GM13977 (cell line): ENCODE measurements around the gene UBD.

Experiments
- DNase-seq: peaks from one replicate; pipeline ENCODE4 v3.0.0; 2012; ENCODE audit warnings: low spot score
- in situ Hi-C: fragments of 300-500 bp; cut with MboI; formaldehyde crosslinking; loops from one replicate; pipeline ENCODE4 v1.12.0; 2022; ENCODE audit warnings: low sequenced_read_pairs, low pct_unique_long_range_greater_than_20kb, mixed read lengths, inconsistent platforms; ENCODE audit not compliant: unreplicated experiment
- TF ChIP-seq, protein P1 (sequence below): IDR thresholded peaks from 2 replicates; pipeline ENCODE4 v1.5.1; 2012; ENCODE audit warnings: mild to moderate bottlenecking, control low read depth; ENCODE audit not compliant: insufficient read depth; ENCODE audit errors: extremely low read depth, missing control alignments

The UBD gene

DNA sequence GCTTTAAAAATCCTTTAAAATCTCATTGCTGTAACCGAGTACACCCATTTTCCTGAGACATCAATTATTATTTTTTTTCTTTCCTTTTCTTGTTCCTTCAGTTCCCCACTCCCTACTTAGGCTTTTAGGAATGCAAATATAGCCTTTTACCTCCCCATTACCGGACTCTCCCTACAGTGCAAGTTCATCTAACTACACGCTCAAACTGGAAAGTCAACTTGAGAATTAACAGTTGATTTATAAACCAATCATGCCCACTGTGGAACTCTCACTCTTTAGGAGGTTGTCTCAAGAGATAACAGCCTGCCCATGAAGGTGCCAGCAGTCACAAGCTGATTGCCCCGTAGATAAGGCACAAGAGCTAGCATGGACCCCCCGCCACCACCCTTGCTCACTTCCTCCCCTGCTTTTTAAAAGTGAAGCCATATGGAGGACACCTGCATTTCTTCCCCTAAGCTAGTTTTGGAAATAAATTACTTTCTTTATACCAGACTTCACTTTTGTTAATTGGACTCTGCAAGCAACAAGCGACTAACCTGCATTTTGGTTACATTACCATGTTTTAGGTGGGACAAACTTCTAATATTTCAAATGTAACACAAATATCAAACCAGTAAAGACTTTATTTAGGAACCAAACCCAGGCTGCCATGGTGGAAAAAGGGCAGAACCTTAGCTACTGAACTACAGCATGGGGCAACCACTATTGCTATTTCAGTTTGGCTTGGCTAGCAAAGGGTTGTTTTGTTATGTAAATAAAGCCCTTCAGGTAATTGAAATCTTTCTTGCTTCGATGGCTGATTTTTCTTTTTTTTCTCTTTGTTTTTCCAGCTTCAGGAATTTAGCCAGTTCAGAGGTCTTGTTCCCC lies 34.9 kb downstream of the UBD start:
- TF ChIP-seq, protein P1, sequence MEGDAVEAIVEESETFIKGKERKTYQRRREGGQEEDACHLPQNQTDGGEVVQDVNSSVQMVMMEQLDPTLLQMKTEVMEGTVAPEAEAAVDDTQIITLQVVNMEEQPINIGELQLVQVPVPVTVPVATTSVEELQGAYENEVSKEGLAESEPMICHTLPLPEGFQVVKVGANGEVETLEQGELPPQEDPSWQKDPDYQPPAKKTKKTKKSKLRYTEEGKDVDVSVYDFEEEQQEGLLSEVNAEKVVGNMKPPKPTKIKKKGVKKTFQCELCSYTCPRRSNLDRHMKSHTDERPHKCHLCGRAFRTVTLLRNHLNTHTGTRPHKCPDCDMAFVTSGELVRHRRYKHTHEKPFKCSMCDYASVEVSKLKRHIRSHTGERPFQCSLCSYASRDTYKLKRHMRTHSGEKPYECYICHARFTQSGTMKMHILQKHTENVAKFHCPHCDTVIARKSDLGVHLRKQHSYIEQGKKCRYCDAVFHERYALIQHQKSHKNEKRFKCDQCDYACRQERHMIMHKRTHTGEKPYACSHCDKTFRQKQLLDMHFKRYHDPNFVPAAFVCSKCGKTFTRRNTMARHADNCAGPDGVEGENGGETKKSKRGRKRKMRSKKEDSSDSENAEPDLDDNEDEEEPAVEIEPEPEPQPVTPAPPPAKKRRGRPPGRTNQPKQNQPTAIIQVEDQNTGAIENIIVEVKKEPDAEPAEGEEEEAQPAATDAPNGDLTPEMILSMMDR = no peak
- in situ Hi-C loops = no loop called here
- no peak for DNase-seq

DNA sequence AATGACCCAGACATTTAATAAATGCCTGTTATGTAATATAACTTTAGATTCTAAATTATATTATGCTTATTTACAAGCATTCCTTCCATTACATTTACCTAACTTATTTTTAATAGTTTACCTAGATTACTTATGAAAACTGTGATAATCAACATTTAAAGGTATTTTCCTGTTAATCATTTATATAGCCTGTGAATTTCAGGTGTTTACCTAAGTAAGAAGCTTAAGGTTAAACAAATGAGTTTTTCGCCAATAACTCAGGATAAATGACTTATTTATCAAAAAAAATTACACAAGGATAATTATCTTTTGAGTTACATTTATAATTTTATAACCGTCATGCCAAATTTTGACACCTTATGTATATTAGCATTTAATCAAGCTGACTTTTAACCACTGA lies 35.5 kb downstream of the UBD start:
- DNase-seq = no peak
- TF ChIP-seq, protein P1 = no peak
- in situ Hi-C loops = no loop called here

DNA sequence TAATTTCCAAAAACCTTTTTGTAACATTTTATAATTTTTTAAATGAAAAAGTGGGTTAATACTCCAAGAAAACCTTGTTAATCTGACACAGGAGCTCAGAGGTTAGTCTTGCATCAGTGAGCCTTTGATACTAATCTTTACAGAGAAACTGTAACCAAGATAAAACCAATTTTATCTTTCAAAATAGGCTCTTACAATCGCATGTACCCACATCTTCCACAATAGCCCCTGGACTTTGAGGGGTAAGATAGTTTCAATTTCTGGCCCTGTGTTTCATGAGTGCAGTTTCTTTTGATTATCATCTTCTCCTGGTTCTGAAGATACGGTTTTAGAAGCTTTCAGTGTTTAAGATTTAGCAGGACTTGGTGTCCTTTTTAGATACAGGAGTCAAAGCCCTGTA lies 37.3 kb downstream of the UBD start:
- DNase-seq = no peak
- in situ Hi-C loops = no loop called here
- TF ChIP-seq, protein P1 = no peak

DNA sequence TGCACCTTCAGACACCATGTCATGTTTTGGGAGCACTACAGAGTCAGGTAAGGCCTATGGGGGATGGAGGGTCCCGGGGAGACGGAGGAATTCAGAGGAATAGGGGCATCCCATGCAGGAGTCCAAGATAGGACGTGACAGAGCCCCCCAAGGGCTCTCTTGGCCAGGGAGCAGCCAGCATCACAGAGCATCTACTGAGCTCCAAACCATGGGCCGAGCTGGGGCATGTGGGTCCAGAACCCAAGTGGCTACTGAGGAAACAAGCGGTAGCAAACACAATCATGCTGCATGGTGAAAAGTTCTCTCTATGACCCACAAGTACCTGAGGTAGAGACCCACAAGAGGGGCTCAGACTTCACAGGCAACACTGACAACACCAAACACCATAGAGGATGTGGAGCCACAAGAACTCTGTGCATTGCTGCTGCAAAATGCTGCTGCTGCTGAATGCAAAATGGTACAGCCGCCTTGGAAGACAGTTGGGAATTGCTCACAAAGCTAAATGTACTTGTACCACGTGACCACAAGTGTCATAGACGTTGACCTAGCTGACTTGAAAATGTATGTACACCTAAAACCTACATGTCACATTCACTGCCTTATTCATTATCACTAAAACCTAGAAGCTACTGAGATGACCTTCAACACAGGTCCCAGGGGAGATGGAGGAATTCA lies 38.4 kb downstream of the UBD start:
- in situ Hi-C loops = no loop called here
- TF ChIP-seq, protein P1 = no peak
- no peak for DNase-seq

DNA sequence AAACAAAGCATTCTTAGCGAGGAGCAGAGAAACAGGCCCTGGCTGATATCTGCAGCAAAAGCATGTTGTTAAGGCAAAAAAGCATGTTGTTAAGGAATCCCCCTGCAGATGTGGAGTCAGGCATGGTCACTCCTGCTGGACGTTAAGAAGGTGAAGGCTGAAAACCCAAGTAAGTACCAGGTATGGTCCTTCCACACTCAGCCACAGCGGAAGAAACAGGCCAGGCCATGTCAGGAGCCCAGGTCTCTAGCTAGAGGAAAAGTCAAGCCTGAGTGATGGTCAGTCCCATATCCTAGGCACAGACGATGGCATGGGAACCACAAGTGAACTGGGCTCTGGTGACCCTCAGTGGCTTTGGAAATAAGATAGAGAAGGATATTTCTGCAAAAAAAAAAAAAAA lies 39.3 kb downstream of the UBD start:
- in situ Hi-C loops = no loop called here
- TF ChIP-seq, protein P1 = no peak
- no peak for DNase-seq

DNA sequence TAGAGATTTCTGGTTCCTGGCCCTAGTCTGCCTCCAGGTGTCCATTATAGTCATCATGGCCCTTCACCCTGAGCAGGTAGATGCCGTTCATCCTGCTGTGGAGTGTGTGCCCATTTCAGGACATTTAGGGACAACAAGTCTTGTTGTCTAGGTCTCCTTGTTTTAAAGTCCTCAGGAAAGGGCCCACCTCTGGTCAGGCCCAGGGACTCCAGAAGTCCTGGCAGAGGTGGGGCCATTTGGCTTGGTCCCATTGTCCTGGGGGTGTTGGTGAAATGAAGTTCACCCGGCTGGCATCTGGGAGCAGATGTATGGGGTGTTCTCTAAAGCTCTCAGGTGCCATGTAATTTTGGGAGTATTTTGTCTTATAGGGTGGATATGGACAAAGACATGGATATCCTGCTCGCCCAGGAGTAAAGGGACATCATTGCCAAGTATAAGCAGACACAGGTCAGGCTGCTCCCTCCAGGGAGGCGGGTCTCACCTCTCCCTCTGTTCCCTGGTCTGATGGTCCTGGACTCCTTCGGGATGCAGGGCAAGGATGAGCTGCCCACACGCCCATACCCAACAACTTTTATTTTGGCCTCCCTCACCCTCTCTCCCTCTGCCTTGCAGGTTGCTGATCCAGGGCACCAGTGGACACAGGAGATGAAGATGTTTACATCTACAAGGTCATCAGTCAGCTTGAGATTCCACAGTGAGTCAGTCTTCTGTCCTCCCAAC lies 40.1 kb downstream of the UBD start:
- in situ Hi-C loops = no loop called here

More for the DNA sequence above, 40.1 kb downstream of the UBD start:
- DNase-seq = no peak
- TF ChIP-seq, protein P1 = no peak
